Measurements from ENCODE around the gene CDH13.

The CDH13 gene

GRCh38 chr16:83807710-83808572, 1181.2 kb downstream of the CDH13 start, which contains the start of gene HSBP1 (continued):
- TF ChIP-seq ZXDB (tag by site-specific recombination; IDR thresholded peaks at IDR 0.05) = peak; percentile 56; the same call in 1 of the 2 replicates
- peak; percentile 40 for TF ChIP-seq PATZ1 (tag by site-specific recombination; IDR thresholded peaks at IDR 0.05)
- TF ChIP-seq, protein P1, sequence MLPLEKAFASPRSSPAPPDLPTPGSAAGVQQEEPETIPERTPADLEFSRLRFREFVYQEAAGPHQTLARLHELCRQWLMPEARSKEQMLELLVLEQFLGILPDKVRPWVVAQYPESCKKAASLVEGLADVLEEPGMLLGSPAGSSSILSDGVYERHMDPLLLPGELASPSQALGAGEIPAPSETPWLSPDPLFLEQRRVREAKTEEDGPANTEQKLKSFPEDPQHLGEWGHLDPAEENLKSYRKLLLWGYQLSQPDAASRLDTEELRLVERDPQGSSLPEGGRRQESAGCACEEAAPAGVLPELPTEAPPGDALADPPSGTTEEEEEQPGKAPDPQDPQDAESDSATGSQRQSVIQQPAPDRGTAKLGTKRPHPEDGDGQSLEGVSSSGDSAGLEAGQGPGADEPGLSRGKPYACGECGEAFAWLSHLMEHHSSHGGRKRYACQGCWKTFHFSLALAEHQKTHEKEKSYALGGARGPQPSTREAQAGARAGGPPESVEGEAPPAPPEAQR (tag by site-specific recombination; IDR thresholded peaks at IDR 0.05) = no peak
- TF ChIP-seq SP2 (tag by site-specific recombination; IDR thresholded peaks at IDR 0.05) = peak; percentile 76
- peak; percentile 25; the same call in 1 of the 2 replicates for TF ChIP-seq ZNF660 (tag by site-specific recombination; IDR thresholded peaks at IDR 0.05)
- TF ChIP-seq EGR2 (tag by site-specific recombination; IDR thresholded peaks at IDR 0.05; ENCODE audit: low read depth) = 0 out of 2 replicates have a peak, but pooled peaks have one; percentile 35
- TF ChIP-seq, protein P2, sequence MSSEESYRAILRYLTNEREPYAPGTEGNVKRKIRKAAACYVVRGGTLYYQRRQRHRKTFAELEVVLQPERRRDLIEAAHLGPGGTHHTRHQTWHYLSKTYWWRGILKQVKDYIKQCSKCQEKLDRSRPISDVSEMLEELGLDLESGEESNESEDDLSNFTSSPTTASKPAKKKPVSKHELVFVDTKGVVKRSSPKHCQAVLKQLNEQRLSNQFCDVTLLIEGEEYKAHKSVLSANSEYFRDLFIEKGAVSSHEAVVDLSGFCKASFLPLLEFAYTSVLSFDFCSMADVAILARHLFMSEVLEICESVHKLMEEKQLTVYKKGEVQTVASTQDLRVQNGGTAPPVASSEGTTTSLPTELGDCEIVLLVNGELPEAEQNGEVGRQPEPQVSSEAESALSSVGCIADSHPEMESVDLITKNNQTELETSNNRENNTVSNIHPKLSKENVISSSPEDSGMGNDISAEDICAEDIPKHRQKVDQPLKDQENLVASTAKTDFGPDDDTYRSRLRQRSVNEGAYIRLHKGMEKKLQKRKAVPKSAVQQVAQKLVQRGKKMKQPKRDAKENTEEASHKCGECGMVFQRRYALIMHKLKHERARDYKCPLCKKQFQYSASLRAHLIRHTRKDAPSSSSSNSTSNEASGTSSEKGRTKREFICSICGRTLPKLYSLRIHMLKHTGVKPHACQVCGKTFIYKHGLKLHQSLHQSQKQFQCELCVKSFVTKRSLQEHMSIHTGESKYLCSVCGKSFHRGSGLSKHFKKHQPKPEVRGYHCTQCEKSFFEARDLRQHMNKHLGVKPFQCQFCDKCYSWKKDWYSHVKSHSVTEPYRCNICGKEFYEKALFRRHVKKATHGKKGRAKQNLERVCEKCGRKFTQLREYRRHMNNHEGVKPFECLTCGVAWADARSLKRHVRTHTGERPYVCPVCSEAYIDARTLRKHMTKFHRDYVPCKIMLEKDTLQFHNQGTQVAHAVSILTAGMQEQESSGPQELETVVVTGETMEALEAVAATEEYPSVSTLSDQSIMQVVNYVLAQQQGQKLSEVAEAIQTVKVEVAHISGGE (tag by site-specific recombination; conservative IDR thresholded peaks at IDR 0.05; ENCODE audit: low read depth) = peak; percentile 69; the same call in 1 of the 2 replicates
- 0 out of 2 replicates have a peak, but pooled peaks have one; percentile 44 for TF ChIP-seq ZBTB6 (tag by site-specific recombination; IDR thresholded peaks at IDR 0.05)
- TF ChIP-seq ZFHX2 (tag by site-specific recombination; conservative IDR thresholded peaks at IDR 0.05) = peak; percentile 46
- TF ChIP-seq ZNF335 (tag by site-specific recombination; conservative IDR thresholded peaks at IDR 0.05) = peak; percentile 72
- no peak for TF ChIP-seq HOXD13 (CRISPR knock-in tag; IDR thresholded peaks at IDR 0.05; ENCODE audit: borderline replicate concordance)
- 0 out of 2 replicates have a peak, but pooled peaks have one; percentile 62 for TF ChIP-seq KLF16 (tag by site-specific recombination; IDR thresholded peaks at IDR 0.05)
- TF ChIP-seq ZEB2 (tag by site-specific recombination; IDR thresholded peaks at IDR 0.05) = 0 out of 2 replicates have a peak, but pooled peaks have one; percentile 46
- TF ChIP-seq, protein P3, sequence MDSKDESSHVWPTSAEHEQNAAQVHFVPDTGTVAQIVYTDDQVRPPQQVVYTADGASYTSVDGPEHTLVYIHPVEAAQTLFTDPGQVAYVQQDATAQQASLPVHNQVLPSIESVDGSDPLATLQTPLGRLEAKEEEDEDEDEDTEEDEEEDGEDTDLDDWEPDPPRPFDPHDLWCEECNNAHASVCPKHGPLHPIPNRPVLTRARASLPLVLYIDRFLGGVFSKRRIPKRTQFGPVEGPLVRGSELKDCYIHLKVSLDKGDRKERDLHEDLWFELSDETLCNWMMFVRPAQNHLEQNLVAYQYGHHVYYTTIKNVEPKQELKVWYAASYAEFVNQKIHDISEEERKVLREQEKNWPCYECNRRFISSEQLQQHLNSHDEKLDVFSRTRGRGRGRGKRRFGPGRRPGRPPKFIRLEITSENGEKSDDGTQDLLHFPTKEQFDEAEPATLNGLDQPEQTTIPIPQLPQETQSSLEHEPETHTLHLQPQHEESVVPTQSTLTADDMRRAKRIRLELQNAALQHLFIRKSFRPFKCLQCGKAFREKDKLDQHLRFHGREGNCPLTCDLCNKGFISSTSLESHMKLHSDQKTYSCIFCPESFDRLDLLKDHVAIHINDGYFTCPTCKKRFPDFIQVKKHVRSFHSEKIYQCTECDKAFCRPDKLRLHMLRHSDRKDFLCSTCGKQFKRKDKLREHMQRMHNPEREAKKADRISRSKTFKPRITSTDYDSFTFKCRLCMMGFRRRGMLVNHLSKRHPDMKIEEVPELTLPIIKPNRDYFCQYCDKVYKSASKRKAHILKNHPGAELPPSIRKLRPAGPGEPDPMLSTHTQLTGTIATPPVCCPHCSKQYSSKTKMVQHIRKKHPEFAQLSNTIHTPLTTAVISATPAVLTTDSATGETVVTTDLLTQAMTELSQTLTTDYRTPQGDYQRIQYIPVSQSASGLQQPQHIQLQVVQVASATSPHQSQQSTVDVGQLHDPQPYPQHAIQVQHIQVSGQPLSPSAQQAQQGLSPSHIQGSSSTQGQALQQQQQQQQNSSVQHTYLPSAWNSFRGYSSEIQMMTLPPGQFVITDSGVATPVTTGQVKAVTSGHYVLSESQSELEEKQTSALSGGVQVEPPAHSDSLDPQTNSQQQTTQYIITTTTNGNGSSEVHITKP (tag by site-specific recombination; IDR thresholded peaks at IDR 0.05) = 0 out of 2 replicates have a peak, but pooled peaks have one; percentile 29
- peak; percentile 39; the same call in 1 of the 2 replicates for TF ChIP-seq ZNF561 (tag by site-specific recombination; IDR thresholded peaks at IDR 0.05; ENCODE audit: borderline replicate concordance)
- TF ChIP-seq KLF8 (tag by site-specific recombination; IDR thresholded peaks at IDR 0.05) = peak; percentile 80
- TF ChIP-seq, protein P4, sequence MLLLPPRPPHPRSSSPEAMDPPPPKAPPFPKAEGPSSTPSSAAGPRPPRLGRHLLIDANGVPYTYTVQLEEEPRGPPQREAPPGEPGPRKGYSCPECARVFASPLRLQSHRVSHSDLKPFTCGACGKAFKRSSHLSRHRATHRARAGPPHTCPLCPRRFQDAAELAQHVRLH (tag by site-specific recombination; IDR thresholded peaks at IDR 0.05) = no peak

Measured in HEK293 (cell line).